Measurements from ENCODE around the gene NCAM1. TPM values are rescaled to one million over a fixed set of nuclear protein-coding genes. Genes with fewer than 3 reads are reported as not detected.

NCAM1 gene
- total RNA-seq, 1 experiment from 2014 or later, result 3.7 TPM

DNA sequence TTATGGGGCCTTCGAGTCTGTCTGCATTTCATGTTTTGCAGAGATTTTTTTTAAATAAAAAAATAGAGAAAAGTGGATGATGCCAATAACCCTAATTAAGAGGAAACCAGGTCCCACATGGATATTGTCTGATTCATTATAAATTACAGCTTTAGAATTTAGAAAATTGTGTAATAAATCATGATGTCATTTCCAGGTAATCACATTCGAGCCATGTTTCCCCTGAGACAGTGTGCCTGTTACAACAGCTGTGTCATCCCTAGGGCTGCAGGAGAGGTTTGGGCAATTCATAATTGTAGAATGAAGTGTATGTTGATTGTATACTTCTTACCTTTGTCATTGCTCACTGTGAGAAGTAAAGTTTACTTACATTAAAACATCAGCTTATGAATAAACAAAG is 38.3 kb downstream of the NCAM1 start:
- no peak for DNase-seq
- Mint-ChIP-seq H3K4me3 (ENCODE audit: low read depth, unreplicated experiment) (no peak overlapping the region), H3K4me1 (ENCODE audit: low read depth, unreplicated experiment) (no peaks in the 10 kb centered on the region), H3K27me3 (ENCODE audit: unreplicated experiment) (peaks cover 22% of the 10 kb centered on the region), H3K27ac (ENCODE audit: unreplicated experiment) (no peak overlapping the region), H3K9me3 (ENCODE audit: low read depth, unreplicated experiment) (no peaks in the 10 kb centered on the region), H3K36me3 (ENCODE audit: insufficient read depth, unreplicated experiment) (no peaks in the 10 kb centered on the region)
- TF ChIP-seq, protein P1, sequence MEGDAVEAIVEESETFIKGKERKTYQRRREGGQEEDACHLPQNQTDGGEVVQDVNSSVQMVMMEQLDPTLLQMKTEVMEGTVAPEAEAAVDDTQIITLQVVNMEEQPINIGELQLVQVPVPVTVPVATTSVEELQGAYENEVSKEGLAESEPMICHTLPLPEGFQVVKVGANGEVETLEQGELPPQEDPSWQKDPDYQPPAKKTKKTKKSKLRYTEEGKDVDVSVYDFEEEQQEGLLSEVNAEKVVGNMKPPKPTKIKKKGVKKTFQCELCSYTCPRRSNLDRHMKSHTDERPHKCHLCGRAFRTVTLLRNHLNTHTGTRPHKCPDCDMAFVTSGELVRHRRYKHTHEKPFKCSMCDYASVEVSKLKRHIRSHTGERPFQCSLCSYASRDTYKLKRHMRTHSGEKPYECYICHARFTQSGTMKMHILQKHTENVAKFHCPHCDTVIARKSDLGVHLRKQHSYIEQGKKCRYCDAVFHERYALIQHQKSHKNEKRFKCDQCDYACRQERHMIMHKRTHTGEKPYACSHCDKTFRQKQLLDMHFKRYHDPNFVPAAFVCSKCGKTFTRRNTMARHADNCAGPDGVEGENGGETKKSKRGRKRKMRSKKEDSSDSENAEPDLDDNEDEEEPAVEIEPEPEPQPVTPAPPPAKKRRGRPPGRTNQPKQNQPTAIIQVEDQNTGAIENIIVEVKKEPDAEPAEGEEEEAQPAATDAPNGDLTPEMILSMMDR (IDR thresholded peaks at IDR 0.05; ENCODE audit: unreplicated experiment), result no peak
- BruUV-seq (replicated peaks), result no TSS peak
- intact Hi-C loops (cut with micrococcal nuclease; ENCODE audit: unreplicated experiment), result no loop called here
- CTCF ChIA-PET, result interaction anchor here (1.0 kb wide), 1 partner anchor 38 kb away, joined by 3 read pairs; the partner anchor contains the start of gene NCAM1

DNA sequence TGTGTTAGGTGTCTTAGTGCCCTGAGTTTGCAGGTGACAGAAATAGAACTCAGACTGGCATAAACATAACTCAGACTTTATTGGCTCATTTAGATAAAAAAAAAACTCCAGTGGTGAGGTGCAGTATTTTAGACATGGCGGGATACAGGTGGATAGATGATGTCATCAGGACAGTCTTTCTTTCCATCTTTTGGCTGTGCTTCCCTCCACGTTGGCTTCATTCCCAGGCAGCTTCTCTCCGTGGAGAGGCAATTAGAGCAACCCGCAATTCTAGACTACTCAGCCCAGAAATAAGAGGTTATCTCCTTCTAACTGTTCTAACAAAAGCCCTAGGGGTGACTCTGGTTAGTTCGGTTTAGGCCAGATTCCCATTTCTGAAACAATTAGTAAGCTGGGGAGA is 40.5 kb downstream of the NCAM1 start:
- H3K4me1 Mint-ChIP-seq (ENCODE audit: low read depth, unreplicated experiment), result no peaks in the 10 kb centered on the region
- intact Hi-C loops (cut with micrococcal nuclease; ENCODE audit: unreplicated experiment), result no loop called here
- BruUV-seq (replicated peaks), result no TSS peak
- H3K27me3 Mint-ChIP-seq (ENCODE audit: unreplicated experiment), result peaks cover 15% of the 10 kb centered on the region
- H3K9me3 Mint-ChIP-seq (ENCODE audit: low read depth, unreplicated experiment), result peaks cover 2% of the 10 kb centered on the region
- H3K4me3 Mint-ChIP-seq (ENCODE audit: low read depth, unreplicated experiment), result no peak overlapping the region
- CTCF ChIA-PET, result no interaction called here
- H3K36me3 Mint-ChIP-seq (ENCODE audit: insufficient read depth, unreplicated experiment), result no peaks in the 10 kb centered on the region
- TF ChIP-seq, protein P1 (IDR thresholded peaks at IDR 0.05; ENCODE audit: unreplicated experiment), result no peak
- no peak overlapping the region for H3K27ac Mint-ChIP-seq (ENCODE audit: unreplicated experiment)
- no peak for DNase-seq

GRCh38 chr11:113006896-113007445 is 45.8 kb downstream of the NCAM1 start:
- no TSS peak for BruUV-seq (replicated peaks)
- no peak for DNase-seq
- Mint-ChIP-seq H3K4me3 (ENCODE audit: low read depth, unreplicated experiment) (no peak overlapping the region), H3K27ac (ENCODE audit: unreplicated experiment) (no peak overlapping the region), H3K27me3 (ENCODE audit: unreplicated experiment) (peaks cover 23% of the 10 kb centered on the region), H3K9me3 (ENCODE audit: low read depth, unreplicated experiment) (peaks cover 2% of the 10 kb centered on the region), H3K4me1 (ENCODE audit: low read depth, unreplicated experiment) (no peaks in the 10 kb centered on the region), H3K36me3 (ENCODE audit: insufficient read depth, unreplicated experiment) (no peaks in the 10 kb centered on the region)
- TF ChIP-seq, protein P1 (IDR thresholded peaks at IDR 0.05; ENCODE audit: unreplicated experiment), result no peak
- intact Hi-C loops (cut with micrococcal nuclease; ENCODE audit: unreplicated experiment), result no loop called here
- CTCF ChIA-PET, result no interaction called here

DNA sequence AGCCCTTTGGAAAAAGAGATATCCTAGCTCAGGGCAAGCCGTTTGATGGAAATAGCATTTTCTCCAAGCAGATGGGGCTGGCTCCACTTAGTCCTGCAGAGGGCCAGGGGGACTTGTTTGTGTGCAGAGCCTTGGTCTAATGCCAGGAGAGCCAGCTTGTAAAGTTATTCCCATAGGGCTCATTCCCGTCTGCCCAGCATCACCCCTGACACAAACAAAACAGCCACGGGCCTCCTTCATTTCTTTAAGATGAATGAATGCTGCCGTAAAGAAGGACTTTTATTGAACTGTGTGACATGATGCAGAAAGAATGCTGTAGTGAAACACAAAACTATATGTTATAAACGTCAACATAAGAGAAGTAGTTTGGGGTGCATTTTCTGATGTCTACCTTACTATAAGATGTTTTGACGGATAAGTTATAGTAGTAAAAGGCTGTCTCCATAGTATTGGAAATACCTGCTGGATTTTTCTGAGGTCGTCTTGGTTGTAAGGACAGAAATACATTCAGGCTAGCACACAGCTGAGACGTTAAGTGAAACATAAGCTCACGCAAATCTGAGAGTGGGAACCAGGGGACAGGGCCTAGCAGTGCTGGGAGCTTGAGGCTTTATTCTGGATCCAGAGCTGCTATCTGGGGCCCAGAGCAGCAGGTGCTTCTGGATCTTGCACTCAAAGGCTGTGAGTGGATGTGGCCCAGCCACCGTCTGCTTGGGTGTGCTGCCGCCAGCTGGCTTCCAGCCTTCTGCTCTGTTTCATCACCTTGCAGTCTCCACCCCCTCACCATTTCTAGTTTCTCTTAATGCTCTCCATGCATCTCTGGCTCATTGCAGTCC is 53.3 kb downstream of the NCAM1 start:
- H3K27ac Mint-ChIP-seq (ENCODE audit: unreplicated experiment), result no peak overlapping the region
- CTCF ChIA-PET, result interaction anchor here (0.8 kb wide), 1 partner anchor 59 kb away, joined by 3 read pairs; no protein-coding TSS in a partner anchor
- H3K4me3 Mint-ChIP-seq (ENCODE audit: low read depth, unreplicated experiment), result no peak overlapping the region
- TF ChIP-seq, protein P1 (IDR thresholded peaks at IDR 0.05; ENCODE audit: unreplicated experiment), result no peak
- intact Hi-C loops (cut with micrococcal nuclease; ENCODE audit: unreplicated experiment), result no loop called here
- H3K9me3 Mint-ChIP-seq (ENCODE audit: low read depth, unreplicated experiment), result no peaks in the 10 kb centered on the region
- no peaks in the 10 kb centered on the region for H3K4me1 Mint-ChIP-seq (ENCODE audit: low read depth, unreplicated experiment)
- peaks cover 27% of the 10 kb centered on the region for H3K27me3 Mint-ChIP-seq (ENCODE audit: unreplicated experiment)
- no peaks in the 10 kb centered on the region for H3K36me3 Mint-ChIP-seq (ENCODE audit: insufficient read depth, unreplicated experiment)
- no peak for DNase-seq
- no TSS peak for BruUV-seq (replicated peaks)

Data from Calu3 (cell line).